ENCODE measurements around the gene XPO1.

Gene XPO1

DNA sequence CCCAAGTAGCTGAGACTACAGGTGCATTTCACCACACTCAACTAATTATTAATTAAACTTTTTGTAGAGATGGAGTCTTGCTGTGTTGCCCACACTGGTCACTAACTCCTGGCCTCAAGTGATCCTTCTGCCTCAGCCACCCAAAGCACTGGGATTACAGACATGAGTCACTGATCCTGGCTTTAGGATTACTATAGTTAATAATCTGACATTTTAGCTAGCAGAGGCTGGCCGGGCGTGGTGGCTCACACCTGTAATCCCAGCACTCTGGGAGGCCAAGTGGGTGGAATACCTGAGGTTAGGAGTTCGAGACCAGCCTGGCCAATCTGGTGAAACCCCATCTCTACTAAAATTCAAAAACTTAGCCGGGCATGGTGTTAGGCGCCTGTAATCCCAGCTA is 106.8 kb downstream of the XPO1 start:
- DNase-seq, result no peak

Measured in NCI-H2081 (cell line).